ENCODE results near the gene GALNT7. TPM values are rescaled to one million over a fixed set of nuclear protein-coding genes. Genes with fewer than 3 reads are reported as not detected.

GALNT7 gene
- total and polyA plus RNA-seq, 2 of the 13 experiments (the other 11 are each of a cell fraction or from before 2014, with no cell fraction given) = 0.08 to 0.13 TPM

- TF ChIP-seq ZHX2 (IDR thresholded peaks at IDR 0.05; ENCODE audit: low read depth) = no peak
- TF ChIP-seq ZHX2 (CRISPR knock-in tag; IDR thresholded peaks at IDR 0.05; ENCODE audit: borderline replicate concordance) = no peak
- TF ChIP-seq ZSCAN12 (CRISPR knock-in tag; IDR thresholded peaks at IDR 0.05) = no peak
- no peak for TF ChIP-seq ZNF781 (CRISPR knock-in tag; IDR thresholded peaks at IDR 0.05; ENCODE audit: borderline replicate concordance, not compliant biosample characterization)
- TF ChIP-seq MXD1 (CRISPR knock-in tag; IDR thresholded peaks at IDR 0.05) = no peak
- no peak for TF ChIP-seq ATM (IDR thresholded peaks at IDR 0.05; ENCODE audit: borderline replicate concordance)
- TF ChIP-seq TOPORS (CRISPR knock-in tag; IDR thresholded peaks at IDR 0.05) = no peak
Measured at GRCh38 chr4:173282256-173282562, 113.6 kb downstream of the GALNT7 start (continued).

- no peaks in the 10 kb centered on the region for H3K79me2 ChIP-seq (ENCODE audit: insufficient read depth, low read length)
- no peak overlapping the region for H3K27ac ChIP-seq (ENCODE audit: extremely low read length, insufficient read depth, low read length)
- CTCF ChIA-PET (ENCODE audit: low intra/inter-chr PET ratio, low total read pairs) = no interaction called here
- intact Hi-C loops (cut with micrococcal nuclease; ENCODE audit: unreplicated experiment) (no loop called here), in situ Hi-C loops (cut with HindIII; ENCODE audit: extremely low pct_ligation_motif_present, low pct_unique_long_range_greater_than_20kb) (loop anchor here (10.0 kb wide), 1 partner anchor 132 kb away; no protein-coding TSS in a partner anchor)
- no peak overlapping the region for H3K4me3 ChIP-seq (replicated peaks in 1 of 3; ENCODE audit: insufficient read depth in 1 of 3, low read depth in 2 of 3, low read length in 3 of 3)
- 16% methylated on average over 3 of the region's 3 CpGs for WGBS (ENCODE audit: low lambda C conversion rate)
- peaks cover 0 to 6% of the 10 kb centered on the region in 2 experiments; a peak in 1 of 5 replicates for H3K27me3 ChIP-seq (ENCODE audit: control insufficient read depth in 1 of 2, insufficient read depth in 2 of 2, low read length in 2 of 2)
- H3K9ac ChIP-seq (ENCODE audit: insufficient read depth, low read depth, low read length) = no peak overlapping the region
- peaks cover 7% of the 10 kb centered on the region for H3K9me3 ChIP-seq (ENCODE audit: low read length)
- H3K36me3 ChIP-seq (replicated peaks in 1 of 2; ENCODE audit: control insufficient read depth in 1 of 2, insufficient read depth in 2 of 2, low read length in 2 of 2) = no peaks in the 10 kb centered on the region
- no peaks in the 10 kb centered on the region for H3K4me1 ChIP-seq (ENCODE audit: insufficient read depth, low read length)
- BruUV-seq (replicated peaks) = no TSS peak
- no peaks in the 10 kb centered on the region for H4K20me1 ChIP-seq (ENCODE audit: insufficient read depth, low read length)
- POLR2A ChIA-PET = no interaction called here
- H2AFZ ChIP-seq (ENCODE audit: low read length) = no peak overlapping the region
- FAIRE-seq (no peak), ATAC-seq (no peak), DNase-seq (ENCODE audit: low spot score) (no peak)
- no peak overlapping the region for H3K4me2 ChIP-seq (ENCODE audit: low read depth, low read length)
- TF ChIP-seq PCBP2 (optimal IDR thresholded peaks at IDR 0.05; ENCODE audit: low read depth, low read length, poor library complexity, severe bottlenecking) = no peak
- no peak for TF ChIP-seq ERF (CRISPR knock-in tag; IDR thresholded peaks at IDR 0.05)
- TF ChIP-seq HDAC6 (IDR thresholded peaks at IDR 0.05; ENCODE audit: low read depth, low read length) = no peak
- no peak for TF ChIP-seq HOXA9 (CRISPR knock-in tag; IDR thresholded peaks at IDR 0.05; ENCODE audit: borderline replicate concordance)
- no peak for TF ChIP-seq ARID4A (CRISPR knock-in tag; IDR thresholded peaks at IDR 0.05; ENCODE audit: borderline replicate concordance)
- no peak for TF ChIP-seq ZNF883 (CRISPR knock-in tag; IDR thresholded peaks at IDR 0.05; ENCODE audit: not compliant biosample characterization)
Measured at GRCh38 chr4:173282626-173283025, 114.0 kb downstream of the GALNT7 start.

Measured in HepG2 (cell line).